ENCODE data around the gene ADAMTS12. TPM values are rescaled to one million over a fixed set of nuclear protein-coding genes. Genes with fewer than 3 reads are reported as not detected.

The ADAMTS12 gene
- total and polyA plus RNA-seq, 2 of the 8 experiments (the other 6 are each of a cell fraction or from before 2014, with no cell fraction given), result 6.4 to 12.8 TPM

DNA sequence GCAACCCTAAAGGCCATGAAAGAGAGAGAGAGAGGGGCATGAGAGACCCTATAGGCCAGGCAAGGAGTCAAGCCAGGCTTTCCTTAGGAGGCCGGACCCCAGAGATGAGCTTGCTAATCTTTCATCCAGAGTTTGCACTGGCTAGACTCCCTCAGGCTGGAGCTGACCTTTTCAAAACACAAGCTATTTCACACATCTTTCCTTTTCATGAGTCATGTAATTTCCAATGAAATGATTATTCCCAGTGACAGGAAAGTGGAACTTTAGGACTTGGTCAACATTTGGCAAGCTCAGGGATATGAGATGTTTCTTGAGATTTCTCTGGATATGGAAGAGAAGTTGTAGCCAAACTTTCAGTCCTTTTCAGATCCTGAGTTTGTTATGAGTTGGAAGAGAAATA lies 333.3 kb downstream of the ADAMTS12 start (continued):
- no peak for TF ChIP-seq JUN (IDR thresholded peaks at IDR 0.05; ENCODE audit: low read depth, low read length)
- TF ChIP-seq, protein P1, sequence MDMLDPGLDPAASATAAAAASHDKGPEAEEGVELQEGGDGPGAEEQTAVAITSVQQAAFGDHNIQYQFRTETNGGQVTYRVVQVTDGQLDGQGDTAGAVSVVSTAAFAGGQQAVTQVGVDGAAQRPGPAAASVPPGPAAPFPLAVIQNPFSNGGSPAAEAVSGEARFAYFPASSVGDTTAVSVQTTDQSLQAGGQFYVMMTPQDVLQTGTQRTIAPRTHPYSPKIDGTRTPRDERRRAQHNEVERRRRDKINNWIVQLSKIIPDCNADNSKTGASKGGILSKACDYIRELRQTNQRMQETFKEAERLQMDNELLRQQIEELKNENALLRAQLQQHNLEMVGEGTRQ (IDR thresholded peaks at IDR 0.05; ENCODE audit: low read length), result no peak

Data from H1 (cell line).